IPS-NIHi7 (cell line): Measurements from ENCODE around the gene CRHR2.
"Not testable (repeated sequence)": the region's sequence is repeated elsewhere in the genome, so short reads cannot be mapped to it uniquely, and the experiment has no call there.

Experiments
- DNase-seq: peaks from one replicate; pipeline ENCODE4 v3.0.0; 2012; ENCODE audit warnings: mixed read lengths; ENCODE audit errors: extremely low spot score

Gene CRHR2

GRCh38 chr7:30682212-30683083 lies at the start of gene CRHR2:
TSS of gene CRHR2 (minus strand) at chr7:30682456. CDS start at chr7:30682280, 176 bp downstream.
- DNase-seq: peak; percentile 79

- no peak for DNase-seq
Measured at GRCh38 chr7:30731581-30731980, 49.3 kb upstream of the CRHR2 start.

GRCh38 chr7:30730996-30731395 lies 48.7 kb upstream of the CRHR2 start:
- no peak for DNase-seq

DNA sequence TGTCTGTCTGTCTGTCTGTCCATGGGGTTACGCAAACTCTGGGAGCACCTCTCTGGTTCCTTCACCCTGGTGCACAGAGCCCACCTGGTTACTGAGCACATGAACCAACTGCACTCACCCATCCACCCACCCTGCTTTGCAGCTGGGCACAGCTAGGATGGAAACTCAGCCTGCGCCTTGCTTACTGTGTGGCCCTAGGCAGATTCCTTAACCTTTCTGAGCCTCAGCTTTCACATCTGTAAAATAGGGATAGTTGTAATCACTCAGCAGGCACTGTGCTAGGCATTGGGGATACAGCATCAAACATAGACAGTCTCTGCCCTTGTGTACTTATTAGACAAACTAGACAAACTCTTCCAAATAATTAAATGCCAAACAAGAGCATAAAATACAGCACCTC lies 47.8 kb upstream of the CRHR2 start:
- no peak for DNase-seq

DNA sequence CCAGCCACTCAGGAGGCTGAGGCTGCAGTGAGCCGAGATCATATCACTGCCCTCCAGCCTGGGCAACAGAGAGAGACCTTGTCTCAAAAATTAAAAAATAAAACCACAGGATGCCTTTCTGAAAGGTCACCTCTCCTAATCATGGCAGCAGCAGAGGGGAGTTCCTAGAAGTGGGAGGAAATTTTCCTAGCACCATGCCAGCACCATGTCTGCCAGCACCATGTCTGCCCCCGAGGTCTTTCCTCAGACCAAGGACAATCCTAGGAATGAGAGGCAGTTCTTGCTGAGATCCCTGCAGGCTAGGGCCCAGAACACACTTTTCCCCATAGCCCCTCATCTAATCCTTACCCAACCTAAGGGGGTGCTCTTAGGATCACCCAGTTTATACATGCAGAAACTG lies 47.4 kb upstream of the CRHR2 start:
- no peak for DNase-seq

- no peak for DNase-seq
Measured at GRCh38 chr7:30728591-30729100, 46.4 kb upstream of the CRHR2 start.

- DNase-seq: no peak
Measured at GRCh38 chr7:30727061-30727945, 45.0 kb upstream of the CRHR2 start.

DNA sequence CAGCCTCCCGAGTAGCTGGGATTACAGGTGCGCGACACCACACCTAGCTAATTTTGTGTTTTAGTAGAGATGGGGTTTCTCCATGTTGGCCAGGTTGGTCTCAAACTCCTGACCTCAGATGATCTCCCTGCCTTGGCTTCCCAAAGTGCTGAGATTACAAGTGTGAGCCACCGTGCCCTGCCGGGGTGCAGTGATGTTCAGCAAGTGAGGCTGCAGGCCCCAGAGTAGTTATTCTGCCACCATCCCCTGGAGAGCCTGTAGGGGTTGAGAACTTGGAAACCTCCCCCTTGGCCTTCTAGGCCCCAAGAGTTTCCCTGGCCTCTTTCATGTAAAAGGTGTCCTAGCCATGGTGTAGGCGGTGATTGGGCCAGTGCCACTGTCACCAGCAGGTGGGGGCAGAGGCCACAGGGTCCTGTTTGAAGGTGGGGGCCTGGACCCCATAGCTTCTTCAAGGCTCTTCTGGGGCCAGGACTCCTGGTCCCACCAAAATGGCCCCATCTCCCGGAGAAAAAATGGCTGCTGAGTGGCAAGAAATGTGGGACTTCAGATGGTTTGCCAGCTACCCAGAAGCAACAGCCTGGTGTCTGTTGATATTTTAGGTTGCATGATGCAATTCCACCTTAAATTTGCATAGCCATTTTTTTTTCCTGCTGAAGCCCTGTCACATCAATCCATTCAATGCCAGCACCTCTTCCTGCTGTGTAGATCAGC lies 44.2 kb upstream of the CRHR2 start:
- no peak for DNase-seq

GRCh38 chr7:30723776-30724175 lies 41.5 kb upstream of the CRHR2 start:
- DNase-seq: no peak

DNA sequence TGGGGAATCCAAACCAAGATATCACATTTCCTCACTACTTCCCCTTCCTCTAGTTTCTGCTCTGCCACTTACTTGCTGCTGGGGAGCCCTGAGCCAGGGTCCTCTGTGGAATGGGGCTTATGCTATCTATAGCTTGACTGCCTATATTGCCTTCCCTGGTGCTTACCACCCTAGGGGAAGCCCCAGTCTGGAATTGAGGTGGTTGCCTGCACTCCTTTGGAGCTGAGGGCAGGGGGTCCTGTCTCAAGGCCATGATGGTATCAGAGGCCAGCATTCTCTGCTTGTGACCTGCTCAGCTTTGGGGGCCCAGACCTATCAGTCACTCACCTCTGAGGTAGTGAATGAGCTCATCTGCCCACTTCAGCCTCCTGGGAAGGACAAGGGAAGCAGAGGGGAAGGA lies 40.4 kb upstream of the CRHR2 start:
- DNase-seq: no peak

DNA sequence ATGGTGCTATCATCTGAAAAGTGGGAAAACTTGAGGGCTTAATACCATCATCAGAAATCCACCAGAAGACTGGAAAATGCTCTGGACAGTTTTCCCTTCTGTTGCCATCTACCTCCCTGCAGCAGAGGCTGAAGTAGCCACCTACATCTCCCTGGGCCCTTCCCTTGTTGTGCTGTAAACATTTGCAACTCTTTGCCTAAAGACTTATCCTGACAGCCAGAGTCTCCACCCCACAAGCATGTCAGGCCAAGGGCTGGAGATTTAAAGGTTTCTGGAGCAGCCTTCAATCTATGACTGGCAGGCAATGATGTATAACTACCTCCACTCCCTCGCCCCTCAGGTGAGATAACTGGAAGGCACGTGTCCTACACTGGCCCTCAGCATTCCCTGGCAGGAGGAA lies 39.9 kb upstream of the CRHR2 start:
- DNase-seq: no peak

DNA sequence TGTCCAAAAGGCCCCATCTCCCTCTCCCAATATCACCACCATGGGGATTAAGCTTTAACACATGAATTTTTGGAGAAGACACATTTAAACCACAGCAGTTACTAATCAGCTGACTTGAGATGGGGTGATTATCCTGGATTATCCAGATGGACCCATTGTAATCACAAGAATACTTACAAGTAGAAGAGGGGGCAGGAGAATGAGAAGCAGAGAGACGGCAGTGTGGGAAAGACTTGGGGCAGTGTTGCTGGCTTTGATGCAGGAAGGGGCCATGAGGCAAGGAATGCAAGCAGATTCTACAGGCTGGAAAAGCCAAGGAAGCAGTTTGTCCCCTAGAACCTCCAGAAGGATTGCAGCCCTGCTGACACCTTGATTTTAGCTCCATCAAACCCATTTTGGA lies 39.0 kb upstream of the CRHR2 start:
- DNase-seq: no peak

- not testable (repeated sequence) for DNase-seq
Measured at GRCh38 chr7:30719434-30719833, 37.2 kb upstream of the CRHR2 start.

DNA sequence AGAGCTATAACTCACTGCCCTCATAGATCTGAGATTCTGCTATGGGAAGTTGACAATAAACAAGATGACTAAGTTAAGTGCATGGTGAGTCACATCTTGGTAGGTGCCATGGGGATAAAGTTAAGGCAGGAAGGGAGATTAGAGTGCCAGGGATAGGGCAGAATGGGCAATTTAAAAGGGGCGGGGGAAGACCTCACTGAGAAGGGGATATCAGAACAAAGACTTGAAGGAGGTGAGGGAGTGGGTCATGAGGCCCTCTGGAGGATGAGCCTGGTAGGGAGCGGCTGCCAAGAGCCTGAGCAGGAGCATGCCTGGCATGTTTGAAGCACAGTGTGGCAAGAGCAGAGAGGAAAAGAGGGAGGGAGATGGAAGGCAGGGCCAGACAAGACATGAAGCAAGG lies 34.9 kb upstream of the CRHR2 start:
- peak; percentile 63 for DNase-seq

GRCh38 chr7:30714129-30714528 lies 31.9 kb upstream of the CRHR2 start:
- no peak for DNase-seq

DNA sequence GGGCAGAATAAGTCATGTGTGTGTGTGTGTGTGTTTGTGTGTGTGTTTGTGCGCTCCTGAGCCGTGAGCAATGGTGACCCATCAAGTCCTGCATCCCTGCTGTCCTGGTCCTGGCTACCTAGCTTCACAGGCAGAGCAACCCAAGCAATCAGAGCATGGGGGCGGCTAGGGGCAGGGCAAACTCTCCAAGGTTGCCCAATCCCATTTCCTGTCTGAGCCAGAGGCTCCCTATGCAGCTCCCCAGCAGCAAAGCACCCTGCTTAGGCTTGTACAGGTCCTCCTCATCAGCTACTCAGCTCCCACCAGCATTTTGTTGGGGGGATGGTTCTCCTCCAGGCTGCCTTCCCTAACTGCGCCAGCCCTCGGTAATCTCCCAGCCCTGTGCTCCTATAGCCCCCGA lies 31.1 kb upstream of the CRHR2 start:
- no peak for DNase-seq

- no peak for DNase-seq
Measured at GRCh38 chr7:30710669-30711068, 28.4 kb upstream of the CRHR2 start.

DNA sequence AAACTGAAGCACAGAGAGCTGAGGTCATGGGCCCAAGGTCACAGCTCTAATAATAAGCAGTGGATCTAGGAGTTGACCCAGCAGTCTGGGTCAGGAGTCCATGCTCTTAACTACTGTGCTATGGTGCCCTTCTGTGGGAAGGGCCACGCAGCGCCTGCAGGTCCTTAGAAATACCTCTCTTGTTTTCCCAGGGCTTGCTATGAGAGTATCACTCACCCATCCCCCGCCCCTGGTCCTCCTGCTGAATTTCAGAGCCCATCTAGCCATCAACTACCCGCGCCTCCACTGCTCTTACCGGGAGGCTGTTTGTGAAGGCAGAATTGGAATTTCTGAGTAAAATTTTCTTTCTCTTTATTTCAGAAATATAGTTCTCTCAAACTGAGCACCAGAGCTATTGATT lies 27.3 kb upstream of the CRHR2 start:
- peak; percentile 66 for DNase-seq

DNA sequence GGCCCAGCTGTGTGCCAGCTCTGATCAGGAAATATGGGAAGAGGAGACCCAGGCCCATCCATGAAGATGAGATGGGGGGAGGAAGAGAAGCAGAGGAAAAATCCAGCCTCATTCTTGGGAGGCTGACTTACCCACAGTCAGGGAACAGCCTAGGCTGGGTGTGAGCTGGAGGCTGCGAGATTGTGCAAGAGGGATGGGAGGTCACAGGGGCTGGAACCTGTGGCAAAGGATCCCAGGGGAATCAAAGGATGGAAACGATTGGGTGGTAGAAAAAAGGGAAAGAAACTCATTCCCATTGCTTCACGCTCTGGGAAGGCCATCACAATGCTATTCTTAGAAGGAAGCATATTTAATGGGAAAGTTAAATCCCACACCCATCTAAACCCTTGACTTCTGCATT lies 26.7 kb upstream of the CRHR2 start:
- DNase-seq: no peak

DNA sequence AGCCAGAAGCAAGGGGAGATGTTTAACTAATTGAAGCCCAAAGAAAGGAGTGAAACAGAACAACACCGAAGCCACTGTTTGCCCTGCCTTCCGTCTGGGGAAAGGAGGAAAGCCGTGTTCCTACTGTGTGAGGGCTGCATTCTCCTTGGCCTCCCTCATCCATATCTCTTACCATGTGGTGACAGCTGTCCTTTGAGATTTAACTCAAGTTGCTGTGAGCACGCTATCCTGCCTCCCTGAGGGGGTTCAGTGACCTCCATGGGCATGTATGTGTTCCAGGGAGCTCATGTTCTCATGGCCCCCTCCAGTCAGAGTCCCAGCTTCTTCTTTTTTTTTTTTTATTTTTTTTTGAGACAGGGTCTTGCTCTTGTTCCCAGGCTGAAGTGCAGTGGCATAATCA lies 26.2 kb upstream of the CRHR2 start:
- DNase-seq: no peak

DNA sequence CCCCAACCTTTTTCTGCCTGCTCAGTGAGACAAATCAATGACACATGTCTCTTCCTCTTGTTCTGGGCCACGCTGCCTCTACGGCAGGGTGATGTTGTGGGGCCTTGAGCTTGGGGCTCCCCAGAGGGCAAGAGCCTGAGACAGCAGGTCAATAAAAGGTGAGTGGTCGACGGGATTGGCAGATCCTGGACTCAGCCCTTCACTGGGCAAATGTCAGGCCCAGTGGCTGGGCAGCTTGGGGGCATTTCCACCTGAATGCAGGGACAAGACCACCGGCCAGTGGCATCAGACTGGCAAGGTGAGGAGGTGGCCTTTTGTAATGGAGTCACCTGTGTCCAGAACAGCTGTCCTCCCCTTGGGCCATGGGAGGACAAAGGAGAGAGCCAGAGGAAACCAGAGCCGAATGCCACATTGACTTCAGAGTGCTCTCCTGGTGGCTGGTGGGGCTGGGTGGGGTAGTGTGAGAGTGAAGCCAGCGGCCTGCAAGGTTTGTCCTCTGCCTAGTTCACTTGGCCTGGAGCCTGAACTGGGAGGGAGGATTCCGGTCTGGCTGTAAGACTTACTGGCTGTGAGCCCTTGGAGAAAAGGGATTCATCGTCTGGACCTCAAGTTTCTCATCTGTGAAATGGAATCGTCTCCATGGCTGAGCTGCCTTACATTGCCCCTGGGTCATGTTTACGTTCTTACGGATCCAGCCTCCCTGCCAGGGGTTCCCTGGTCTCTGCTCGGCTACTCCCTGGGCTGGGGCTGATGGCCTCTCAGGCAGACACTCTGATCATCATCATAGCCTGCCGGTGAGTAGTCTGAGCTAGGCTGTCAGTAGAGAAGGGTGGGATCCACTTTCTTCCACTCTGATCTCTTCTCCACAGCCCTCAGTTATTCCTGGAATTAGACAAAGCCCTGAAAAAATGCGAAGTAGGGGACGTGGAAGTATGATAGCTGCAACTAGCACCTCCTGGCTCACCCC lies 25.4 kb upstream of the CRHR2 start:
- DNase-seq: no peak
